CD4-positive, alpha-beta T cell treated with Interferon alpha-2 for 1 hour (primary cell): Measurements from ENCODE around the gene NKX2-8.
A peak's percentile ranks its signal among the peaks of the same experiment; 100 is the strongest.
"Not testable (repeated sequence)": the region's sequence is repeated elsewhere in the genome, so short reads cannot be mapped to it uniquely, and the experiment has no call there.

Experiments
- DNase-seq, 2 donors: peaks; one replicate each; pipeline ENCODE4 v3.0.0-alpha.2; 2020 to 2022

The NKX2-8 gene

GRCh38 chr14:36579573-36580140 is 2.8 kb downstream of the NKX2-8 start:
- DNase-seq = no peak

- DNase-seq = no peak
These were observed 3.3 kb downstream of the NKX2-8 start for GRCh38 chr14:36579001-36579555.

GRCh38 chr14:36570065-36570464 is 12.3 kb downstream of the NKX2-8 start:
- no peak for DNase-seq

GRCh38 chr14:36556811-36557433 is 25.5 kb downstream of the NKX2-8 start:
- DNase-seq = peak in 1 of 2 donors; percentile 13

GRCh38 chr14:36555998-36556743 is 26.2 kb downstream of the NKX2-8 start:
- DNase-seq = no peak

- peak in 1 of 2 donors; percentile 4 for DNase-seq
These were observed 28.7 kb downstream of the NKX2-8 start for GRCh38 chr14:36553656-36554260.

- no peak for DNase-seq
These were observed 31.5 kb downstream of the NKX2-8 start for GRCh38 chr14:36550899-36551298.

GRCh38 chr14:36544280-36544679 is 38.1 kb downstream of the NKX2-8 start:
- DNase-seq = not testable (repeated sequence)

- no peak for DNase-seq
These were observed 44.4 kb downstream of the NKX2-8 start for GRCh38 chr14:36538051-36538450.
